MM.1S (cell line): ENCODE measurements around the gene NEDD4L.

ENCODE experiments used
- EZH2 ChIP-seq: fragments of 300-600 bp; sonication (generic); optimal IDR thresholded peaks from 2 replicates; pipeline ENCODE3; 2017; ENCODE audit warnings: low read depth, mild to moderate bottlenecking, antibody characterized with exemption, low read length, mixed read lengths
- TF ChIP-seq, protein P1 (sequence below): fragments of 300-600 bp; sonication (generic); IDR thresholded peaks from 2 replicates; pipeline ENCODE4 v1.5.1; 2016; ENCODE audit warnings: antibody characterized with exemption, low read length, mixed read lengths

DNA sequence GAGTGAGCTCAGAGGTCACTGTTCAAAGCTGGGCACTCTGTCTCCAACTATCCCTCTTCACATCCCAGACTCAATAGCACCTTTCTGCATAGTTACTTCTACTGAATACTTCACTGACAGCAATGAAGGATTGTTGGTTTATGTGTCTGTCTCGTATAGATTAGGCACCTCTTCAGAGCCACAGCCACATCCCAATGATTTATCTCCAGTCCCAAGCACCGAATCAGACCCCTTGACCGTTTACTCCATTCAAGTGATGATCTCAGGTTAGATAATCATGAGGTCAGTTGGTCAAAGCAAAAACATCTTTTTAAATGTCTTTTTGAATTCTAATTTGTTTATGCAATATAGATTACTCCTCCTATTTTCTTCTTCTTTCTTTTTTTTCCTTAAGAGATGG, 14.7 kb downstream of the NEDD4L start:
- no peak for TF ChIP-seq EZH2
- TF ChIP-seq, protein P1, sequence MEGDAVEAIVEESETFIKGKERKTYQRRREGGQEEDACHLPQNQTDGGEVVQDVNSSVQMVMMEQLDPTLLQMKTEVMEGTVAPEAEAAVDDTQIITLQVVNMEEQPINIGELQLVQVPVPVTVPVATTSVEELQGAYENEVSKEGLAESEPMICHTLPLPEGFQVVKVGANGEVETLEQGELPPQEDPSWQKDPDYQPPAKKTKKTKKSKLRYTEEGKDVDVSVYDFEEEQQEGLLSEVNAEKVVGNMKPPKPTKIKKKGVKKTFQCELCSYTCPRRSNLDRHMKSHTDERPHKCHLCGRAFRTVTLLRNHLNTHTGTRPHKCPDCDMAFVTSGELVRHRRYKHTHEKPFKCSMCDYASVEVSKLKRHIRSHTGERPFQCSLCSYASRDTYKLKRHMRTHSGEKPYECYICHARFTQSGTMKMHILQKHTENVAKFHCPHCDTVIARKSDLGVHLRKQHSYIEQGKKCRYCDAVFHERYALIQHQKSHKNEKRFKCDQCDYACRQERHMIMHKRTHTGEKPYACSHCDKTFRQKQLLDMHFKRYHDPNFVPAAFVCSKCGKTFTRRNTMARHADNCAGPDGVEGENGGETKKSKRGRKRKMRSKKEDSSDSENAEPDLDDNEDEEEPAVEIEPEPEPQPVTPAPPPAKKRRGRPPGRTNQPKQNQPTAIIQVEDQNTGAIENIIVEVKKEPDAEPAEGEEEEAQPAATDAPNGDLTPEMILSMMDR = no peak
